Central memory CD4-positive, alpha-beta T cell (primary cell): ENCODE results near the gene TSEN15.

Source experiments
- DNase-seq: peaks from one replicate; pipeline ENCODE4 v3.0.0; 2022

The TSEN15 gene

DNA sequence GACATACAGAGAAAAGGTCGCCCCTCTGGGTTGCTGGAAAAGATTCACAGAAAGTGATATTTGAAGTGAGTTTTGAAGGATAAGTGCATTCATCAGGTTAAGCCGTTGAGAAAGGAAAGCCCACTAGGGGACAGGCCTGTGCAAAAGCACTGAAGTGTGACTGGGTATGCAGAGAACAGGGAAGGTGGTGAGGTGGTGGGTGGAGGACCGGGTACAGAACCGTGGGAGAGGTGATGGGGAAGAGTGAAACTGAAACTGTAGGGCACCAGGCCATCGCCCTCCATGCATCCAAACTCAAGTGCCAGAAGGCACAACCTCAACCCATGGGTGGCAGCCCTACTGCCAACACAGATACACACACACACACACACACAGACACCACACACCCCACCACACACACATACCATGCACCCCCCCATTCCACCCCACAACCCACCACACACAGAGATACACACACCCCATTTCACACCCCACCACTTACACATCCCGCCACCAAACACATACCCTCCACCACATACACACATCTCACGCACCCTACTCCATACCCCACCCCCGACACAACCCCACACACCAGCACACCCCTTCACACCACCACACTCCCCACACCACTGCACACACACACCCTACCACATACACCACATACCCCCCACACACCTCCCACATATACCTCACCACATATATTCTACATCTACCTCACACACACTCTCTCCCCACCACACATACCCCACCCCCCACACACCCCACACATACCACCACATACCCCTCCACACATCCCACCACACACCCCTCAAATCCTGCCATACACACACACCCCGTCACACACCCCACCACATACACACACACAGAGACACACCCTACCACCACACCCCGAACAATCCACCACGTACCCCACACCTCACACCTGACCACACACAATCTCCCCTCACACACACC, 59.0 kb downstream of the TSEN15 start:
- no peak for DNase-seq

DNA sequence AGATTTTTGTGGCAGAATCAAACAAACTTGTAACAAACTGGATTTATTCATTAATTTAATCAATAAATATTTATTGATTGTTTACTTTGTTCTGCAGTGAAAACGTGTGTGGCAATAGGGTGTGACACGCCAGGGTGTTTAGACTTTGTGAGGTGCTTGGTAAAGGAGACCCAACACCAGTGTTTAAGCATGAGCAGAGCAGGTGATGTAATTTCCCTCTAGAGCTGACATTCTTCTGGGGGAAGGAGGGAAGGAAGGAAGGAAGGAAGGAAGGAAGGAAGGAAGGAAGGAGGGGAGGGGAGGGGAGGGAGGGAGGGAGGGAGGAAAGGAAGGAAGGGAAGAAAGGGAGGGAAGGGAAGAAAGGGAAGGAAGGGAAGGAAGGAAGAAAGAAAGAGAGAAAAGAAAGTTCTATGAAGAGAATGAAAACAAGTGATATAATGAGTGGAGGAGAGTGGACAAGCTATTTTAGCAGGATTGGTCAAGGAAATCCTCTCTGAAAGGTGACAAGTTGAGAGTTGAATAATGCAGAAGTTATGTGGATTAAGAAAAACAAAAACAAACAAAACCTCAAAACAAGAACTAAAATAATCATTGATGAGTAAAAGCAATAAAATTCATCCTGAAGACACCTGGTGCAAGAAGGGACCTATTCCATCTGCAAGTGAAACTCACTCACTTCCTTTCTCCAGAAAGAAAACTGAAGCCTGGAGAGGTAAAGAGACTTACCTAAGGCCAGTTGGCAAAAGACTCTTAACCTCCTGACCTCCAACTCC, 60.8 kb downstream of the TSEN15 start:
- no peak for DNase-seq

DNA sequence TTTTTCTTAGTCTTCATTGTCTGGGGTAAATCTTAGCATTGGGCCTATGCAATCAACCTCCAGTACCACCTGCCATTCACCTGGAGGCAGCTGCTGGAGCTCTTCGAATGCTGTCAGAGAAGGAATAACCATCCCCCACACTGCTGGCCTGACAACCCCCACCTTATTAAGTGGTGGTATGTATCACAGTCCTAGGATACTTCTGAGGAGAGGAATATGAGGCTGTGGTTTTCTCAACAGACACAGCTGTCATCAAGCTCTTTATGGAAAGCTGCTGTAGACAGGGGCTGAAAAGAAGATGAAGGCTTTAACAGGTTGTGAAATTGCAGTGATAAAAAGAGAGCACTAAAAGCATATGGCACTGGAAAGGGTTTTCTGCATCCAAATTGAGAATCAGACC, 61.7 kb downstream of the TSEN15 start:
- DNase-seq = no peak

DNA sequence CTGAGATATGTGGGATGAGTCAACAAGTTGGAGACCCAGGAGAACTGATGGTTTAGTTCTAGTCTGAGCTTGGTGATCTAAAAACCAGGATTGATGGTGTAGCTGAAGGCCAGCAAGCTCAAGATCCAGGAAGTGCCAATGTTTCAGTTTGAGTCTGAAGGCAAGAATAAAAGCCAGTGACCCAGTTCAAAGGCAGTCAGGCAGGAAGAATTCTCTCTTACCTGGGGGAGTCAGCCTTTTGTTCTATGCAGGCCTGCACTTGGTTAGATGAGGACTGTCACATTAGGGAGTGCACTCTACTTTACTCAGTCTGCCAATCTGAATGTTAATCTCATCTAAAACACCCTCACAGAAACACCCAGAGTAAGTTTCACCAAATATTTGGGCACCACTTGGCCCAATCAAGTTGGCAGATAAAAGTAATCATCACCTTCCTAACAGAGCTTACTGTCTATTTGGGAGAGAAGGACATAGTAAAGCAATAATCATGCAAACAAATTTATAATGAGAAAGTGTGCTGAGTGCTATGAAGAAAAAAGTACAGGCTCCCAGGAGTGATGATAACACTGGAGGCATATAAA, 63.4 kb downstream of the TSEN15 start:
- DNase-seq = no peak

DNA sequence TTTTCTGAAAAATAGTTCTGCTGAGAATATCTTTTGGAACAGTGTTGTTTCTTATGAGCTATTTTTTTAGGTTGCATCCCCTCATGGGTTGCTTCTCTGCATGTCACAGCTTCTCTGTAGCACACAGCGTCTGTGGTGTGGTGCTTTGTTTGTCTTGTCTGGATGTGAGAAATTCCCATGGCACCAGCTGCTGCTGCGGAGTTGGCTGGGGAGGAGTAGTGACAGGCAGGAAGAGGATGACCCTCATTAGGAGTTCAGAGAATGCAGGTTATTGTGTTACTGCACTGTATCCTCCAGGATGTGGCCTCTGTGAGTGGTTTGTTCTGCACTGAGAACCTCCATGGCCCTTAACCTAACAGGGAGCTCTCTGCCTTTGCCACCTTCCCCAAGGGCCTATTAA, 64.8 kb downstream of the TSEN15 start:
- DNase-seq = no peak

DNA sequence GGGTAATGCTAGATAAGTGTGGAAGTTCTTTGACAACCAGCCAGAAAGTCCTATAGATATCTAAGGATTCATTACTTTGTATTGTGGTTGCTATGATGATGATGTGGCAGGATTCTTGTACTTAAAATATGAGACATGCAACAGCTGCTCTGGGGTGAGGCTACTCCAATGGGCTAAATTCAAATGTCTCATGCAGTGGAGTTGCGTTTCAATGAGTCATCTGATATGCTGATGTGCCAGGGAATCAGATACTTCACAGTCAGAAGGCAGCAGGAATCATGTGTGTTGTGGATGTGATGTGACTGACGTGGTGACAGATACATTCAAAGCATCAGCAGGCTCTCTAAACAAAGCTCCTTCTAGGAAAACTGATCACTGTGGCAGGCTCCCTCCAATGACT, 66.5 kb downstream of the TSEN15 start:
- no peak for DNase-seq
